HepG2 (cell line): ENCODE results near the gene CYP46A1. TPM values are rescaled to one million over a fixed set of nuclear protein-coding genes. Genes with fewer than 3 reads are reported as not detected.

ENCODE experiments used
- ATAC-seq: fragments of 200-7000 bp; cut with Tn5 transposase; 3 replicates; pipeline ENCODE4 v1.9.1; 2020; ENCODE audit warnings: mild to moderate bottlenecking, moderate library complexity
- BruUV-seq: library from RNA; stranded (reverse); fragments of 400-500 nt; replicated peaks from 2 replicates; lab custom pipeline; 2021; lab: Mats Ljungman, UMichigan
- CTCF ChIA-PET: fragments of 300-600 bp; formaldehyde crosslinking; extraction: SDS; loops from one replicate; lab custom pipeline; 2021; ENCODE audit warnings: low total read pairs, inconsistent platforms, low intra/inter-chr PET ratio; lab: Yijun Ruan, JAX
- POLR2A ChIA-PET: fragments of 350-600 bp; sonication (Branson Sonifier 250); formaldehyde crosslinking; loops from one replicate; lab custom pipeline; 2020; ENCODE audit warnings: antibody characterized with exemption, inconsistent platforms; lab: Yijun Ruan, JAX
- DNase-seq: peaks from one replicate; pipeline ENCODE4 v3.0.0-alpha.2; 2015; ENCODE audit warnings: low spot score
- FAIRE-seq: peaks from 3 replicates; lab custom pipeline; 2011; peaks lifted over from hg19 to GRCh38; lab: Jason Lieb, UNC
- H2AFZ ChIP-seq: one replicate; pipeline ENCODE4 v1.6.1; 2011; ENCODE audit warnings: low read length, inconsistent platforms
- H3K27ac ChIP-seq: fragments of 300-600 bp; 3 replicates; pipeline ENCODE4 v1.8.0; 2011; ENCODE audit warnings: mixed run types, mild to moderate bottlenecking, mixed read lengths, low read length, inconsistent platforms; ENCODE audit not compliant: insufficient read depth; ENCODE audit errors: extremely low read length
- H3K27me3 ChIP-seq, 2 experiments: fragments of 200-600 bp in 1 of 2; 2 replicates in 1 of 2; 3 replicates in 1 of 2; pipeline versions ENCODE4 v1.6.0 to v1.8.0; 2011; ENCODE audit warnings: low read length in 2 of 2, mild to moderate bottlenecking in 2 of 2, moderate library complexity in 2 of 2, inconsistent platforms in 1 of 2; ENCODE audit not compliant: insufficient read depth in 2 of 2, control insufficient read depth in 1 of 2
- H3K36me3 ChIP-seq, 2 experiments: fragments of 200-600 bp in 1 of 2; replicated peaks in 1 of 2; 2 replicates in 1 of 2; 3 replicates in 1 of 2; pipeline versions ENCODE4 v1.5.1 to v1.8.0; 2011; ENCODE audit warnings: low read length in 2 of 2, inconsistent platforms in 1 of 2; ENCODE audit not compliant: insufficient read depth in 2 of 2, control insufficient read depth in 1 of 2
- H3K4me1 ChIP-seq: 2 replicates; pipeline ENCODE4 v1.5.1; 2012; ENCODE audit warnings: low read length, inconsistent platforms; ENCODE audit not compliant: insufficient read depth
- H3K4me2 ChIP-seq: 2 replicates; pipeline ENCODE4 v1.6.0; 2011; ENCODE audit warnings: low read depth, low read length, inconsistent platforms
- H3K4me3 ChIP-seq, 3 experiments: fragments of 200-600 bp in 1 of 3; sonication (generic), shearing (Covaris generic) in 1 of 3; replicated peaks in 1 of 3; 2 replicates each; pipeline ENCODE4 v1.5.1; 2011 to 2016; ENCODE audit warnings: low read length in 3 of 3, inconsistent platforms in 2 of 3, low read depth in 2 of 3, mild to moderate bottlenecking in 2 of 3, control low read depth in 1 of 3, mixed read lengths in 1 of 3; ENCODE audit not compliant: insufficient read depth in 1 of 3
- H3K79me2 ChIP-seq: one replicate; pipeline ENCODE4 v1.6.1; 2011; ENCODE audit warnings: low read length, inconsistent platforms; ENCODE audit not compliant: insufficient read depth
- H3K9ac ChIP-seq: 2 replicates; pipeline ENCODE4 v1.6.0; 2011; ENCODE audit warnings: mild to moderate bottlenecking, low read depth, low read length, inconsistent platforms; ENCODE audit not compliant: insufficient read depth
- H3K9me3 ChIP-seq: 2 replicates; pipeline ENCODE4 v1.5.1; 2012; ENCODE audit warnings: mild to moderate bottlenecking, low read length
- H4K20me1 ChIP-seq: 2 replicates; pipeline ENCODE4 v1.6.0; 2011; ENCODE audit warnings: inconsistent platforms, mild to moderate bottlenecking, low read length, moderate library complexity; ENCODE audit not compliant: insufficient read depth
- SP1 ChIP-seq, 2 experiments: fragments of 450-650 bp in 1 of 2; sonication (generic) in 1 of 2; formaldehyde crosslinking in 1 of 2; IDR thresholded peaks; 2 replicates each; pipeline versions ENCODE4 v1.4.0 to v1.6.1; 2016 to 2020; ENCODE audit warnings: missing genetic modification reagents in 1 of 2
- XRCC5 ChIP-seq: fragments of 200-400 bp; formaldehyde crosslinking; optimal IDR thresholded peaks from 2 replicates; pipeline ENCODE3; 2017; ENCODE audit warnings: mild to moderate bottlenecking, low read length
- ZKSCAN1 ChIP-seq: fragments of 150-350 bp; IDR thresholded peaks from 2 replicates; pipeline ENCODE4 v1.6.1; 2014; ENCODE audit warnings: low read length
- ZKSCAN5 ChIP-seq: sonication (generic); formaldehyde crosslinking; IDR thresholded peaks from 2 replicates; pipeline ENCODE4 v1.5.1; 2020; ENCODE audit warnings: mild to moderate bottlenecking, missing genetic modification reagents
- WGBS: methylation state at CpG from one replicate; pipeline ENCODE4 v1.1.6; 2017; ENCODE audit warnings: low lambda C conversion rate; 5-methylcytosine and 5-hydroxymethylcytosine counted together
- in situ Hi-C: cut with HindIII; loops from 2 replicates; pipeline ENCODE4 v1.10.0; 2017; ENCODE audit warnings: low pct_unique_long_range_greater_than_20kb; ENCODE audit not compliant: extremely low pct_ligation_motif_present
- intact Hi-C: fragments of 100-400 bp; cut with micrococcal nuclease; formaldehyde crosslinking; loops from one replicate; pipeline ENCODE4 v1.10.0; 2022; ENCODE audit not compliant: unreplicated experiment
- polyA plus RNA-seq, 8 experiments: library from polyadenylated mRNA; depleted of rRNA in 3 of 8; stranded (reverse) in 7 of 8; unstranded in 1 of 8; fragments of >200 nt; fragmentation: Illumina TruSeq in 4 of 8; extraction: Trizol in 4 of 8; gene quantifications; 2 replicates each; pipeline versions ENCODE4 v1.2.1 to v1.2.3, GENCODE V29; 2011 to 2016; ENCODE audit warnings: low read depth in 4 of 8, missing spikeins in 1 of 8, mixed read lengths in 1 of 8; ENCODE audit not compliant: insufficient read depth in 1 of 8
- total RNA-seq, 5 experiments: library from RNA; depleted of rRNA; stranded (reverse); fragments of >200 nt; fragmentation: Illumina TruSeq; extraction: Trizol; gene quantifications; 2 replicates each; pipeline ENCODE4 v1.2.3, GENCODE V29; 2016; ENCODE audit warnings: low read depth in 1 of 5
- TF ChIP-seq, protein P1 (sequence below): sonication (generic); formaldehyde crosslinking; IDR thresholded peaks from 2 replicates; pipeline ENCODE4 v1.5.0; 2020; ENCODE audit warnings: missing genetic modification reagents
- TF ChIP-seq, protein P2 (sequence below): sonication (generic); formaldehyde crosslinking; IDR thresholded peaks from 2 replicates; pipeline ENCODE4 v1.4.0; 2020; ENCODE audit warnings: missing genetic modification reagents, borderline replicate concordance

CYP46A1 gene
- total and polyA plus RNA-seq, 2 of the 13 experiments (the other 11 are each of a cell fraction or from before 2014, with no cell fraction given) = not detected

DNA sequence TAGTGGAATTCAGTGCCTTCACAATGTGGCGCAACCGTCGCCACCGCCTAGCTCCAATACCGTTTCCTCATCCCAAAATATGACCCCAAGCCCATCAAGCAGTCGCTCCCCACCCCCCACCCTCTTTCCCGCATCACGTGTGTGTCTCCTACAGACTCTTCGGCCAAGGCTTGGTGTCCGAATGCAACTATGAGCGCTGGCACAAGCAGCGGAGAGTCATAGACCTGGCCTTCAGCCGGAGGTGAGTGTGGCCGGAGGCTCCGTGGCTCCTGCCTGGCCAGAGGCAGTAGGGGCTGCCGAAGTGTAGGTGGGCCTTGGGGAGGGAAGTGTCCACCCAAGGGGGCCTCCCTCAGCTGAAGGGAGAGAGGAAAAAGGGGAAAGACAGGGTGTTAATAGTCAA is 15.8 kb downstream of the CYP46A1 start:
- CTCF ChIA-PET = no interaction called here
- H3K4me2 ChIP-seq = no peak overlapping the region
- peaks cover 16% of the 10 kb centered on the region for H3K9me3 ChIP-seq
- H3K36me3 ChIP-seq = no peaks in the 10 kb centered on the region
- POLR2A ChIA-PET = interaction anchor here (0.6 kb wide), 1 partner anchor 31 kb away, joined by 3 read pairs; no protein-coding TSS in a partner anchor
- no peak overlapping the region for H3K27ac ChIP-seq
- intact Hi-C loops = no loop called here
- BruUV-seq = no TSS peak
- H3K9ac ChIP-seq = no peak overlapping the region
- no peaks in the 10 kb centered on the region for H3K27me3 ChIP-seq
- in situ Hi-C loops = no loop called here
- TF ChIP-seq, protein P1, sequence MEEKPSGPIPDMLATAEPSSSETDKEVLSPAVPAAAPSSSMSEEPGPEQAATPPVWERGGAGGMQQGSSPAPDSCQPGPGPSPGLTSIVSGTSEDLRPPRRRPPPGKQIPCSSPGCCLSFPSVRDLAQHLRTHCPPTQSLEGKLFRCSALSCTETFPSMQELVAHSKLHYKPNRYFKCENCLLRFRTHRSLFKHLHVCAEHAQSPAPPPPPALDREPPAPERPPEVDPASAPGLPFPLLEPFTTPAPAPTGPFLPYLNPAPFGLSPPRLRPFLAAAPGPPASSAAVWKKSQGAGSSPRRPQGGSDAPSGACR (CRISPR knock-in tag) = no peak
- TF ChIP-seq ZKSCAN1 (no peak), XRCC5 (no peak), ZKSCAN5 (CRISPR knock-in tag) (no peak), SP1 (IDR thresholded peaks at IDR 0.05) (no peak), SP1 (CRISPR knock-in tag; IDR thresholded peaks at IDR 0.05) (no peak)
- TF ChIP-seq, protein P2, sequence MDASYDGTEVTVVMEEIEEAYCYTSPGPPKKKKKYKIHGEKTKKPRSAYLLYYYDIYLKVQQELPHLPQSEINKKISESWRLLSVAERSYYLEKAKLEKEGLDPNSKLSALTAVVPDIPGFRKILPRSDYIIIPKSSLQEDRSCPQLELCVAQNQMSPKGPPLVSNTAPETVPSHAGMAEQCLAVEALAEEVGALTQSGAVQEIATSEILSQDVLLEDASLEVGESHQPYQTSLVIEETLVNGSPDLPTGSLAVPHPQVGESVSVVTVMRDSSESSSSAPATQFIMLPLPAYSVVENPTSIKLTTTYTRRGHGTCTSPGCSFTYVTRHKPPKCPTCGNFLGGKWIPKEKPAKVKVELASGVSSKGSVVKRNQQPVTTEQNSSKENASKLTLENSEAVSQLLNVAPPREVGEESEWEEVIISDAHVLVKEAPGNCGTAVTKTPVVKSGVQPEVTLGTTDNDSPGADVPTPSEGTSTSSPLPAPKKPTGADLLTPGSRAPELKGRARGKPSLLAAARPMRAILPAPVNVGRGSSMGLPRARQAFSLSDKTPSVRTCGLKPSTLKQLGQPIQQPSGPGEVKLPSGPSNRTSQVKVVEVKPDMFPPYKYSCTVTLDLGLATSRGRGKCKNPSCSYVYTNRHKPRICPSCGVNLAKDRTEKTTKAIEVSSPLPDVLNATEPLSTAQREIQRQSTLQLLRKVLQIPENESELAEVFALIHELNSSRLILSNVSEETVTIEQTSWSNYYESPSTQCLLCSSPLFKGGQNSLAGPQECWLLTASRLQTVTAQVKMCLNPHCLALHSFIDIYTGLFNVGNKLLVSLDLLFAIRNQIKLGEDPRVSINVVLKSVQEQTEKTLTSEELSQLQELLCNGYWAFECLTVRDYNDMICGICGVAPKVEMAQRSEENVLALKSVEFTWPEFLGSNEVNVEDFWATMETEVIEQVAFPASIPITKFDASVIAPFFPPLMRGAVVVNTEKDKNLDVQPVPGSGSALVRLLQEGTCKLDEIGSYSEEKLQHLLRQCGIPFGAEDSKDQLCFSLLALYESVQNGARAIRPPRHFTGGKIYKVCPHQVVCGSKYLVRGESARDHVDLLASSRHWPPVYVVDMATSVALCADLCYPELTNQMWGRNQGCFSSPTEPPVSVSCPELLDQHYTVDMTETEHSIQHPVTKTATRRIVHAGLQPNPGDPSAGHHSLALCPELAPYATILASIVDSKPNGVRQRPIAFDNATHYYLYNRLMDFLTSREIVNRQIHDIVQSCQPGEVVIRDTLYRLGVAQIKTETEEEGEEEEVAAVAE (CRISPR knock-in tag) = no peak
- WGBS = 66% methylated on average over 16 of the region's 16 CpGs
- no peaks in the 10 kb centered on the region for H3K4me1 ChIP-seq
- no peaks in the 10 kb centered on the region for H3K79me2 ChIP-seq
- no peak for FAIRE-seq
- H2AFZ ChIP-seq = no peak overlapping the region
- ATAC-seq = no peak
- H4K20me1 ChIP-seq = no peaks in the 10 kb centered on the region
- no peak overlapping the region for H3K4me3 ChIP-seq
- no peak for DNase-seq
